Measurements from ENCODE around the gene KCNJ10.

Gene KCNJ10

GRCh38 chr1:159996653-159997052 is 73.3 kb downstream of the KCNJ10 start:
- no peak for DNase-seq

GRCh38 chr1:159994896-159995295 is 75.1 kb downstream of the KCNJ10 start:
- DNase-seq, result no peak

DNA sequence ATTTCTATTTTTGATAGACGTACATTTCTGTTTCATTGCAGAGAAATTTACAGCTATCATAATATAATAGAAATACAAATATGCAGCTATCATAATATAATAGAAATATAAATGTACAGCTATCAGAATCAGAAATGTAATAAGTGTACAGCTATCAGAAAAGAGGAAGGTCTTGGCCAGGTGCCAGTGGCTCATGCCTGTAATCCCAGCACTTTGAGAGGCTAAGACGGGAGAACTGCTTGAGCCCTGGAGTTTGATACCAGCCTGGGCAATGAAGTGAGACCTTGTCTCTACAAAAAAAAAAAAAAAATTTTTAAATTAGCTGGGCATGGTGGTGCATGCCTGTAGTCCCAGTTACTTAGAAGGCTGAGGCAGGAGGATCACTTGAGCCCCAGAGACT is 76.0 kb downstream of the KCNJ10 start:
- no peak for DNase-seq

DNA sequence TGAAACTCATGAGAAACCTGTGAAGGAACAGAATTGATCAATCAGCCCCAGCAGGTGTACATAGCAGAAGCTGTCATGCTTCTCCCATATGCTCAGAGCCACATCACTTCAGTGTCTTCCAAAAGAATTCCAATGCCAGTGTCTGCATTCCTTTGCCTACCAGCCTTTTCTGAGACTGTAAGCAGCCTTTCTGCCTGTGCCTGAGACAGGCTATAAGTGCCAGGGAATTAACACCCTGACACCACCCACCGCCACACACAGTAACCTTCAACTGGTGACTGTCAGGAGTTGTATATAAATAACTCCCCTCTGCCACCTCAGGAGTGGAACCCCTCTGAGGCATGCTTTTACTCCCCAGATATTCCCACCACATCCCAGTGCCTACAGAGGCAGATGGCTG is 77.8 kb downstream of the KCNJ10 start:
- no peak for DNase-seq

- DNase-seq, result no peak
Observed at GRCh38 chr1:159991513-159991912, 78.4 kb downstream of the KCNJ10 start.

DNA sequence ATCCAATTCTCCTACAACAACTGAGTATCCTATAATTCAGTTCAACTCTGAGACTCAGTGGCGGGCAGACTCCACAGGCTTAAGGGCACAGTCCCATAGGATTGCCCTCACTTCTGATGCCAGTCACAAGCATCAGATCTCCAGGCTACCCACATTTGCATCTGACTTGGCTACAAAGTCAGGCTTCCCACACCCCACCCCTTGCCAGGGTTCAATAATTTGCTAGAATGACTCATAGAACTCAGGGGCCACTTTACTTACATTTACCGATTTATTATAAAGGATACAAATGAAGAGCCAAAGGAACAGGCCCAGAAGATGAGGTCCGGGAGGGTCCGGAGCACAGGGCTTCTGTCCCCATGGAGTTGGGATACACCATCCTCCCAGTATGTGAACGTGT is 80.0 kb downstream of the KCNJ10 start:
- no peak for DNase-seq

DNA sequence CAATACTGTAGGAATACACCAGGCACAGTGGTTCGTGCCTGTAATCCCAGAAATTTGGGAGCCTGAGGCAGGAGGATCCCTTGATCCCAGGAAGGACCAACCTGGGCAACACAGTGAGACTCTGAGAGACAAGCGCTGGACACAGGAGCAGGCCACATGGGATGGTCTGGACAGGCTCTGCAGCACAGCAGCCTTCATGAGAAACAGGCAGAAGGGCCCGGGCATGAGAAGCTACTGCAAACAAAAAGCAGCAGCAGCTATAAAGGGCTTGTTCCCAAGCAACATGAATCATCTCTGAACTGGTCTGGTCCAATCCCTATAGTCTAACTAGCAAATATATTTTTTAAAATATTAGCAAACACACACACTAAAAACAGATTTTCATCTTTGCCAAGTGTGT is 80.4 kb downstream of the KCNJ10 start:
- no peak for DNase-seq

DNA sequence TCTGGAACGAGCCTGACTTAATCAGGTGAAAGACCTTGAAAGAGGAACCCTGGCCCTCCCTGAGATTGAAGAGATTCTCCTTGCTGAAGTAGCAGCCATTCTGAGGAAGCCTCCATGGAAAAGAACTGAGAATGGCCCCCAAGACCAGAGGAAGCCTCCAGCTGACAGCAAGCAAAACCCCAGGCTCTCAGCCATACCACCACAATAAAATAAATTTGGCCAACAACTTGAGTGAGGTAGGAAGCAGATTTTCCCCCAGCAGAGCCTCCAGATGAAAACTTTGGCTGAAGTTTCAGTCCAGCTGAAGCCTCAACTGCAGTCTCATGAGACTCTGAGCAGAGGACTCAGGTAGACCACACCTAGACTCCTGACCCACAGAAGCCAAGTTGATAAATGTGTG is 82.0 kb downstream of the KCNJ10 start:
- DNase-seq, result no peak

DNA sequence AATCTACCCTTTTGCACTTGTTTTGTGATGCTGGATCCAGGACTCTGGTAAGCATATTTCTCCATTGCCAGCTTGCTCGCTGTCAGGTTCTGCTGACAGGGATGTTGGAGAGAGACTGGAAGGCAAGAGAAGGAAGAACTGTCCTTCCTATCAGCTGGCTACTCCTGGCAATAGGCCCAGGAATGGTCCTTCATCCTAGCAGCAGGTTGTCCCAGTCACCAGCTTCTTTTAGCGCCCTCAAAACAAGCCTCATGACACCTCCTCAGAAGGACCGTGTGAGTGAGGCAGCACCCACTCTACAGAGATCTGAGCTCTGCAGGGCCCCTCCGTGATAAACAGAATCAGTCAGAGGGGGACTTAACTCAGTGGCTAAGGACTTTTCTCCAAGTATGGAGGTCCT is 82.8 kb downstream of the KCNJ10 start:
- no peak for DNase-seq

DNA sequence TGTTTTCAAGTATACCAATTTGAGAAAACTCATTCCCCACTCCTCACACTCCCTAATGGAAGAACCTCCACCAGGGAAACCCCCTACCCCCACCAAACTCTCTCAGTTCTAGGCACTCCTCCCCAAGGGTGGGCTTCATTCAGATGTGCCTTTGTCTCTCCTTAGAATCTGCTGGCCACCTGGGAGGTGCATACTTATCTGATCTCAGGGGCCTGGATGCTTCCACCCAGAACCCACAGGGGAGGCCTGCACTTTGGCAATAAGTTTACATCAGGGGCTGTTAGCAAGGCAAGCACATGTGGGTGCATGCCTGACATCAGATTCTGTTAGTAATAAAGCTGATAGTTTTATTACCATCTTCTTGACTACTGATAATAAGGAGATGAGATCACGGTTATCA is 83.4 kb downstream of the KCNJ10 start:
- DNase-seq, result no peak

- DNase-seq, result no peak
Observed at GRCh38 chr1:159986093-159986492, 83.9 kb downstream of the KCNJ10 start.

DNA sequence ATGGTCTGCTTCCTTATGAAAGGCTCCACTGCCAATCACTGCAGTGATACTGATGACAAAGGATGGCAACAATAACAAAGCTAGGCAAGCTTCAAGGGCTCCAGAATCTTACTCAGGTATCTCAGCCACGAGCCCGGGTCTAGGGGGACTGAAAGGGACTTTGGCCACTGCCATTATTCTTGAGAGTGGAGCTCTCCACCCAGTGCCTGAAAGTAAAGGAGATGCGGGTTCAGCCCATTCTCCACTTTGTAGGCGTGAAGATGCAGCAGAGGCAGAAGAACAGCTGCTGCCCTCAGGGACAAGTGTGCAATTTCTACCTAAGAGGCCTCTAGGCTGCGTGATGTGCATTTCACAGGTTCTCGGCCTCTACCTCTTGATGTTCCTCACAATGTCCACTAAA is 84.5 kb downstream of the KCNJ10 start:
- no peak for DNase-seq

- no peak for DNase-seq
Observed at GRCh38 chr1:159983681-159984080, 86.3 kb downstream of the KCNJ10 start.

DNA sequence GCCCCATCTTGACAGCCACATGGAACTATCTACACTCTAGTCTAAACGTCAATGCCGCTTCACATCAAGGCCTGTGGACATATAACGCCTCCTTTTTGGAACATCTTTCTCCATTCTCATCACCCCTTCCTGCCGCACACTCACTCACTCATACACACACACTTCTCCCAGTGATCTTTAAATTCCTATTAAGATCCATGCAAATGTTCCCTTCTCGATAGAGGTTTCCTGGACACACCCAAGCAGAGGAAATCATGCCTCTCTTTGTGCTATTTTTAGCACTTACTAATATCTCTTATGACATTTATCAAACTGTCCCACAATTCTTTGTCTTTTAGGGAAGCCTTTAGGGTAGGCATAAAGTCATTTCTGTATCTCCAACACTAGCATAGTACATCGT is 87.7 kb downstream of the KCNJ10 start:
- no peak for DNase-seq

GRCh38 chr1:159981351-159982055 is 88.5 kb downstream of the KCNJ10 start:
- no peak for DNase-seq

DNA sequence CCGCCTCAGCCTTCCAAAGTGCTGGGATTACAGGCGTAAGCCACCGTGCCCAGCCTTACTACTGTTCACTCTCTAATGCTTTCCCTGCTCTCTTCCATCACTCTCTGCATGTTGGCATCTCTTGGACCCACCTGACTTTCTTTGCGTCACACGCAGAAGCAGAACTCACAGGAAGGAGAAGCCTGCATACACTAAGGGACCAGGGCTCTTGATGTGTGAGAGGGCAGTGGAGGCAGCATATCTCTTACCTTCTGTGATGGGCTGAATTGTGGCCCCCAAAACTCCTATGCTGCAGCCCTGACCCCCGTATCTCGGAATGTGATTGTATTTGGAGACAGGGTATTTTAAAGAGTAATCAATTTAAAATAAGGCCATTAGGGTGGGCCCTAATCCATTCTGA is 89.2 kb downstream of the KCNJ10 start:
- no peak for DNase-seq

DNA sequence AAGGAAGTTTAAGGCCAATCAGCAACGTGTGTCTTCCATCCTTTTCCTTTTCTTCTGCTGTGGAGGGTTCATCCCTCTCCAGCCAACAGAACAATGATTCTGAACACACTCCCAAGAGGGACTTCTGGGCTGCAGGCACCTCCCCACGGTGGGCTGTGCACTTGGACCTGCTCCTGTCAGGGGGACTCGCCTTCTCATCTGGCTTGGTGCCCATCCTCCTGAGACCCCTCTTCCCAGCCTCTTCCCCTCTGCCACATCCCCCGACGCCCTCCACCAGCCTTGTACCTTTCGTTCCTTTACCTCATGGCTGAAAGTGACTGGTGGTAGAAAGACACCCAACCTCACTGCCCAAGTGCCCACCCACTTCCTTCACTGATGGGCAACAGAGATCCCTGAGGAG is 89.9 kb downstream of the KCNJ10 start:
- DNase-seq, result no peak

DNA sequence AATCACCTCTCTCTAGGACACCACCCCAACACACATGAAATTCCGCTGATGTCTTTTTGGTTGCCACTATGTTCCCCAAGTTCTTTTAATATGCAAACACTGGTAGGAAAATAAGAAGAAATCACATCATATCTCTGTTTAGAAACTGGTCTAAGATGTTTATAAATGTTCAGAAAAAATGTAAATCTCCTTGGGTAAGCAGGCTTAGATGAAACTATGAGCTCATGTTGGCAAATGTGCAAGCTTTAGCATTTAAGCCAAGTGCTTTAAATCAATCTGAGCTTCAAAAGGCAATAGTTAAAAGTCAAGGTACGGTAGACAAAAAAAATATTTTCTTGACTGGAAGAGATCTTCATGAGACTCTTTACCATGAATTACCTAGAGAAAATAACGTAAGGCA is 90.7 kb downstream of the KCNJ10 start:
- DNase-seq, result no peak

DNA sequence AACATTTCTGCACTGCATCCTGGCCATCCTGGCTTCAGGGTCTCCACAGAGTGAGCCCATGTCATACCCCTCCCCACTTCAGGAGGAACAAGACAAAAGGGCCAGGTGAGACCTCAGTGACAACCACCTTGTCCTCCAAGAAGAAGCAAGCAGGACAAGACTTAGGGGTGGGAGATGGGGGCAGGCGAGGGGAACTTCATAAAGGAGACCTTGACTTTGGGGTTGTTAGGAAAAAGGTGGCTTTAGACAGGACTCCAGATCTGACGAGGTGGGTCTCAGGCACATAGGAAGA is 91.9 kb downstream of the KCNJ10 start:
- no peak for DNase-seq

DNA sequence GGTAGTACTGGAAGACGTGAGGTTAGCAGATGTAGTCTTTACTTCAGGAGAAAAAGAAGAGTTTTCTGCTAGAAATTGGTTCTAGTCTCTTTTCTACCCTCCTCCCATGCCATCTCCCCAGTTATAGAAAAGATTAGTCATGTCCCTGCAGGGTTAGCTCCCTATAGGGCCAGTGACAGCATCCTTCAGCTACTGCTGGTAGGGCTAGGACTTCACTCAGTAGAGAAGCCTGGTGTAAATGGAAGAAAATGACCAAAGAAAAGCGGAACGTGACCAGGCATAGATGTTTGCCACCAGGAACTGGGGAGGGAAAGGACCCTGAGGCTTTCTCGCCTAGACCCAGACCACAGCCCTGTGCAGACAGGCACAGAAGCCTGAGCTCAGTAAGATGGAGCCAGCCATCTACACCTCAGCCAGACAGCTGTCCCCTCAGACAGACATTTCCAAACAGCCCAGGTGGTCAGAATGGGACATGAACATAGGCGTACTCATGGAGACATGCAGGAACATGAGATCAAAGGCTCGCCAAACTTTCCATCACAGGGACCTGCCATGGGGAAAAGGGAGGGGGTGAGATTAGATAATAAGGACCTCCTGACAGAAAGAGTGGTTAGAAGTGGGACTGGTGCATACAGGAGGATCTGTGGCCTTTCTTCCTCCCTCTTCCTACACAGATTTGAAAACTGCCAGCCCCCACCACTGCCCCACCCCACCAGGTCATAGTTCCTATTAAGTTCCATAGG is 92.4 kb downstream of the KCNJ10 start:
- no peak for DNase-seq

GRCh38 chr1:159974350-159974965 is 95.5 kb downstream of the KCNJ10 start:
- DNase-seq, result no peak

DNA sequence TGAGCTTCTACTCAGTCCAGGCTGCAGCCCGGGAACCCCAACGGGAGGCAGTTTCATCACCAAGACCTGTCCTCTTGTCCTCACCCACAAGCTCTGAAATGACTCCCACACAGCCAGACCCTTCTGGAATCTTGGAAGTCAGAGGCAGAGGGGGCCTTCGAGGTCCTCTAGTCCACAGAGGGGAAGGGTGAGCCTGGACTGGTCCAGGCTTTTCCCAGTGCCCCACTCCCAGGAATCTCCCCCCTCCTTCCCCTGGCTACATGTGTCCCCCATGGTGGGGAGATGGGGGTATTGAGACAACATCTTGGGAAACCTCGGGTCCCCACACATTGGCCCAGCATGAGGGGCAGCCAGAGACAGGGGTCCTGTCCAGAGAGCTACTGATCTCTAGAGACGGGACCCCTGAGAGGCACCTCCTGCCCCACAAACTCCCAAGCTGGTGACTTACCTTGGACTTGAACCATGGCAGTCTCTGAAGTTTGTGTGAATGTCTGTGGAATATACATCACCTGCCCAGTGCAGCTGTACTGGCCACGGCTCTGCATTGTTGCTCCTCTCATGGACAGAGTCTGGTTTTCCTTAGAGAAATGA is 96.5 kb downstream of the KCNJ10 start:
- no peak for DNase-seq
